IPS-11a (cell line): ENCODE measurements around the gene BTBD18.

Experiments used
- H3K4me3 ChIP-seq: one replicate; pipeline ENCODE4 v1.5.1; 2013; ENCODE audit warnings: low read depth, low read length, control low read depth

Gene BTBD18

GRCh38 chr11:57776577-57777210 lies 25.1 kb upstream of the BTBD18 start:
- no peak overlapping the region for H3K4me3 ChIP-seq

- H3K4me3 ChIP-seq = no peak overlapping the region
Measured at GRCh38 chr11:57776031-57776521, 24.5 kb upstream of the BTBD18 start.

GRCh38 chr11:57775491-57775890 lies 23.9 kb upstream of the BTBD18 start:
- no peak overlapping the region for H3K4me3 ChIP-seq

- H3K4me3 ChIP-seq = no peak overlapping the region
Measured at GRCh38 chr11:57773026-57773598, 21.5 kb upstream of the BTBD18 start.

GRCh38 chr11:57772562-57772961 lies 20.9 kb upstream of the BTBD18 start:
- no peak overlapping the region for H3K4me3 ChIP-seq

- H3K4me3 ChIP-seq = no peak overlapping the region
Measured at GRCh38 chr11:57771365-57771764, 19.7 kb upstream of the BTBD18 start.

GRCh38 chr11:57770793-57771192 lies 19.2 kb upstream of the BTBD18 start:
- no peak overlapping the region for H3K4me3 ChIP-seq

- no peak overlapping the region for H3K4me3 ChIP-seq
Measured at GRCh38 chr11:57764972-57765371, 13.4 kb upstream of the BTBD18 start.

- no peak overlapping the region for H3K4me3 ChIP-seq
Measured at GRCh38 chr11:57764566-57764965, 12.9 kb upstream of the BTBD18 start.

- peak overlapping the region; percentile 89 for H3K4me3 ChIP-seq
Measured at GRCh38 chr11:57764021-57764420, 12.4 kb upstream of the BTBD18 start.

GRCh38 chr11:57763568-57763967 lies 11.9 kb upstream of the BTBD18 start:
- H3K4me3 ChIP-seq = peak overlapping the region; percentile 89

GRCh38 chr11:57762235-57762861 lies 10.7 kb upstream of the BTBD18 start:
- peak overlapping the region; percentile 89 for H3K4me3 ChIP-seq

GRCh38 chr11:57761301-57762234 lies 9.9 kb upstream of the BTBD18 start, which contains the start of gene CTNND1:
Gene CTNND1 (plus strand): TSS chr11:57761802. CDS start chr11:57791479, 29,677 bp downstream.
- H3K4me3 ChIP-seq = peak within 1 kb of the TSS; percentile 89

- no peak overlapping the region for H3K4me3 ChIP-seq
Measured at GRCh38 chr11:57758174-57758573, 6.6 kb upstream of the BTBD18 start.

GRCh38 chr11:57752954-57753353 lies 1.3 kb upstream of the BTBD18 start:
- no peak overlapping the region for H3K4me3 ChIP-seq

- no peak overlapping the region for H3K4me3 ChIP-seq
Measured at GRCh38 chr11:57751176-57751575, 443 bp downstream of the BTBD18 start.

- H3K4me3 ChIP-seq = no peak overlapping the region
Measured at GRCh38 chr11:57746920-57747319, 4.7 kb downstream of the BTBD18 start.

- H3K4me3 ChIP-seq = no peak overlapping the region
Measured at GRCh38 chr11:57745206-57745605, 6.4 kb downstream of the BTBD18 start.

- no peak overlapping the region for H3K4me3 ChIP-seq
Measured at GRCh38 chr11:57744357-57744756, 7.3 kb downstream of the BTBD18 start.

- H3K4me3 ChIP-seq = peak overlapping the region; percentile 97
Measured at GRCh38 chr11:57742087-57742452, 9.5 kb downstream of the BTBD18 start.
